ENCODE results near the gene ZNF287.
A peak's percentile ranks its signal among the peaks of the same experiment; 100 is the strongest.

ZNF287 gene

GRCh38 chr17:16568541-16569357 is at the start of gene ZNF287:
ZNF287 (minus strand) TSS chr17:16569204; CDS start chr17:16567731, 1,473 bp downstream.
- no peak for TF ChIP-seq CTCF (IDR thresholded peaks at IDR 0.05; ENCODE audit: low read depth, low read length)
- peak within 1 kb of the TSS; percentile 24; the same call in 1 of the 2 replicates for H3K27ac ChIP-seq
- no peaks in the 10 kb centered on the region for H3K27me3 ChIP-seq (ENCODE audit: insufficient read depth, low read depth, severe bottlenecking)
- peak within 1 kb of the TSS; percentile 79 for H3K4me3 ChIP-seq (ENCODE audit: low read depth, low read length)
- DNase-seq: peak; percentile 94
- H3K9me3 ChIP-seq (ENCODE audit: severe bottlenecking): no peaks in the 10 kb centered on the region
- H3K36me3 ChIP-seq: peaks cover 29% of the 10 kb centered on the region

- Histone ChIP-seq H3K4me3 (ENCODE audit: low read depth, low read length) (no peak overlapping the region), H3K9me3 (ENCODE audit: severe bottlenecking) (peaks cover 24% of the 10 kb centered on the region), H3K27ac (no peak overlapping the region), H3K27me3 (ENCODE audit: insufficient read depth, low read depth, severe bottlenecking) (no peaks in the 10 kb centered on the region), H3K36me3 (no peaks in the 10 kb centered on the region)
- no peak for DNase-seq
- no peak for TF ChIP-seq CTCF (IDR thresholded peaks at IDR 0.05; ENCODE audit: low read depth, low read length)
These were observed 48.6 kb upstream of the ZNF287 start for GRCh38 chr17:16617481-16618060.

DNA sequence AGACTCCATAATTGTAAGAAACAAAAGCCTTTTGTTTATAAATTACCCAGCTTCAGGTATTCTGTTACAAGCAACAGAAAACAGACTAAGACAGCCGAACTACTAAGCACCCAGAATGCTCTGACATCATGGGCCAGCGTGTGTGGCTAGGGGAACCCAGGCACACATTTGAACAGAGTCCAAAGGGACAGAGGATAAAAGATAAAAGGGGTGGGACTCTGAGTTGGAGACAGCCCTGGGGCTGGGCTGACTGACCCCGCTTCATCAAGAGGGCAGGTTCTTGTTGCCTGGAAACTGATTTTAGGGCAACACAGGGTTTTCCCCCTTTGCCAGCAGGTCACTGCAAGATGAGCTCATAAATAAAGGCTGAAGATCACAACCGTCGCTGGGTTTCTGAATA is 30.5 kb upstream of the ZNF287 start:
- no peaks in the 10 kb centered on the region for H3K27me3 ChIP-seq (ENCODE audit: insufficient read depth, low read depth, severe bottlenecking)
- peaks cover 8% of the 10 kb centered on the region for H3K9me3 ChIP-seq (ENCODE audit: severe bottlenecking)
- H3K4me3 ChIP-seq (ENCODE audit: low read depth, low read length): no peak overlapping the region
- no peak overlapping the region; the same call in 1 of the 2 replicates for H3K27ac ChIP-seq
- DNase-seq: no peak
- H3K36me3 ChIP-seq: no peaks in the 10 kb centered on the region
- TF ChIP-seq CTCF (IDR thresholded peaks at IDR 0.05; ENCODE audit: low read depth, low read length): no peak

DNA sequence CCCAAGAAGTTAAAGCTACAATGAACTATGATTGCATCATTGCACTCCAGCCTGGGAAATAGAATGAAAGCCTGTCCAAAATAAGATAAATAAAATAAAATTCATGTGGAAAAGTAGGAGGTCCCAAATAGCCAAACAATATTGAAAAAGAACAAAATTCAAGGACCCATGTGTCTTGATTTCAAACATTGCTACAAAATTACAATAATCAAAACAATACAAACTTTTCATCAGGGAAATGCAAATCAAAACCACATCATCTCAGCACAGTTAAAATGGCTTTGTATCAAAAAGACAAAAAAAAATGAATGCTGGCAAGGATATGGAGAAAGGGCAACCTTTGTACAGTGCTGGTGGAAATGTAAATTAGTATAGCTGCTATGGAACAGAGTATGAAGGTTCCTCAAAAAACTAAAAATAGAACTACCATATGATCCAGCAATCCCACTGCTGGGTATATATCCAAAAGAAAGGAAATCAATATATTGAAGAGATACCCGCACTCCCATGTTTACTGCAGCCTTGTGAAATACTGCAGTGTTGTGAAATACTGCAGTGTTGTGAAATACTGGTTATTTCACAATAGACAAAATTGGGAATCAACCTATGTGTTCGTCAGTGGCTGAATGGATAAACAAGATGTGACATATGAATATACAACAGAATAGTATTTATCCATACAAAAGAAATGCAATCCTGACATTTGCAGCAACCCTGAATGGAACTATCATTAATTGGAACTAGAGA is 24.5 kb upstream of the ZNF287 start:
- Histone ChIP-seq H3K27ac (no peak overlapping the region), H3K27me3 (ENCODE audit: insufficient read depth, low read depth, severe bottlenecking) (no peaks in the 10 kb centered on the region), H3K36me3 (no peaks in the 10 kb centered on the region), H3K9me3 (ENCODE audit: severe bottlenecking) (peaks cover 9% of the 10 kb centered on the region), H3K4me3 (ENCODE audit: low read depth, low read length) (no peak overlapping the region)
- no peak for TF ChIP-seq CTCF (IDR thresholded peaks at IDR 0.05; ENCODE audit: low read depth, low read length)
- DNase-seq: no peak

DNA sequence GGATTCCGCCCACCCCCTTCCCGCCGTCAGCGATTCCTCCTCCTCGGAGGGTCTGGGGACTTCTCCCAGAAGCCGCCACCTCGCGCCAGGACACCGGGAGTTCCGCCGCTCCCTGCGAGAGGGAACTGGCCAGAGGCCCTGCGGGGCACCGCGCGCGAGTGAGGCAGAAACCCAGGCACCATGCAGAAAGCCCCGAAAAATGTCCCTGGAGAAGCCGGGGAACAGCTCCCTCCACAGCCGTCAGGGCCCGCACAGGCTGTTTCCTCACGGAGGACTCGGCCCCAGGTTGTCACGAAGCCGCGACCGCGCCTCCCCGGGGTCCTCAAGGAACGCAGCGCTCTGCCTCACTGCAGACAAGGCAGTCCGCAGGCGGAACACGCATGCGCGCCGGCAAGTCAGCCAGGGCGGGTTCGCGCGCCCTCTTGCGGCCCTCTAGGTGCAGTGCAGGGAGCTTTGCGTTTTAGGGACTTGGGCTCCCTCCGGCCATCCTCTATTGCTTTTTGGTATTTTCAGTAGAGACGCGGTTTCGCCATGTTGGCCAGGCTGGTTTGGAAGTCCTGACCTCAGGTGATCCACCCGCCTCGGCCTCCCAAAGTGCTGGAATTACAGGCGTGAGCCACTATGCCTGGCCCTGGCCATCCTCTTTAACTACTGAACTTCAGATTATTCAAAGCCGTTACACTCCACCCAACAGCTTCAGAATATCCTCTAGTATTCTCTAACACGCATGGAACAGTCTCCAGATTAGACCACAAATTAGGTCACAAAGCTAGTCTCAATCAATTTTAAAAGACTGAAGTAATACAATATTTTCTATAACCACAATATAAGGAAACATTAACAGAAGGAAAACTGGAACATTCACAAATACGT is 20.3 kb upstream of the ZNF287 start:
- Histone ChIP-seq H3K36me3 (no peaks in the 10 kb centered on the region), H3K9me3 (ENCODE audit: severe bottlenecking) (peaks cover 5% of the 10 kb centered on the region), H3K27me3 (ENCODE audit: insufficient read depth, low read depth, severe bottlenecking) (no peaks in the 10 kb centered on the region), H3K4me3 (ENCODE audit: low read depth, low read length) (peak overlapping the region; percentile 45), H3K27ac (peak overlapping the region; percentile 37)
- TF ChIP-seq CTCF (IDR thresholded peaks at IDR 0.05; ENCODE audit: low read depth, low read length): peak; percentile 97
- DNase-seq: peak; percentile 90

All from WERI-Rb-1 (cell line).